ENCODE measurements around the gene ATP10A.

DNA sequence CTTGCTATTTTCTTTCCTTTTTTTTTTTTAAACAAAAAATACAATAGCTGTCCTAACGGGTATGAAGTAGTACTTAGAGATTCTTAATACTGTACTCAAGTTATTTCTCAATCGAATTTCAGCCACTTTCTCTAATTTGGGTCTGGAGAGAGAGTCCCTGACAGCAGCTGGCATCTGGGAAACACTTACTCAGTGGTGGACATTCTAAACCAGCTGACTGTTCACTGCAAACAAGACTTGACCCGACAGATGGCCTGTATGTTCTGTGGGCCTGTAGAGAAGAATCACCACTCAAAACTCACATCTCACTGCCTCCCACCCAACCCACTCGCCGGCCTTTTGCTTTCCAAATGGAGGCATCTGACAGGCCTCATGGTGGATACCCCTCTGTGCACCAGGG lies 199.6 kb downstream of the ATP10A start:
- TF ChIP-seq CTCF (IDR thresholded peaks at IDR 0.05) = no peak
- TF ChIP-seq POLR2A (IDR thresholded peaks at IDR 0.05) = no peak
